Adrenal gland (tissue), 12 donors: ENCODE data around the gene MEF2C. TPM values are rescaled to one million over a fixed set of nuclear protein-coding genes. Genes with fewer than 3 reads are reported as not detected.

Experiments
- DNase-seq, 7 donors: peaks; one replicate each; pipeline ENCODE4 v3.0.0-alpha.2; 2019 to 2020
- H3K27ac ChIP-seq, 5 donors: fragments of 200-600 bp; sonication (generic) in 4 of 5; 1 replicate in 3 of 5; 2 replicates in 2 of 5; pipeline versions ENCODE4 v1.5.1 to v1.8.0; 2016 to 2020; ENCODE audit warnings: mild to moderate bottlenecking in 1 of 5
- H3K27me3 ChIP-seq: fragments of 200-600 bp; 2 replicates; pipeline ENCODE4 v1.8.0; 2021
- H3K36me3 ChIP-seq, 2 donors: fragments of 200-600 bp; replicated peaks in 1 of 2; 1 replicate in 1 of 2; 2 replicates in 1 of 2; pipeline versions ENCODE4 v1.5.1 to v1.8.0; 2018 to 2022
- H3K4me1 ChIP-seq, 2 donors: fragments of 200-600 bp; replicated peaks in 1 of 2; 1 replicate in 1 of 2; 2 replicates in 1 of 2; pipeline versions ENCODE4 v1.5.1 to v1.8.0; 2018 to 2021
- H3K4me3 ChIP-seq, 4 donors: fragments of 200-600 bp; sonication (generic) in 3 of 4; one replicate each; pipeline ENCODE4 v1.5.1; 2016 to 2018
- H3K9me3 ChIP-seq, 3 donors: fragments of 200-600 bp; sonication (generic) in 1 of 3; replicated peaks in 1 of 3; 1 replicate in 2 of 3; 2 replicates in 1 of 3; pipeline versions ENCODE4 v1.5.1 to v1.8.0; 2016 to 2021
- POLR2A ChIP-seq, 2 donors: fragments of 450-650 bp; IDR thresholded peaks; one replicate each; pipeline ENCODE4 v1.6.1; 2017; ENCODE audit warnings: antibody characterized with exemption in 2 of 2, mild to moderate bottlenecking in 2 of 2, moderate library complexity in 1 of 2
- WGBS, 4 donors: extraction: QIAGEN DNeasy Blood & Tissue Kit in 2 of 4; methylation state at CpG; one replicate each; pipeline versions ENCODE4 v1.1.5 to v1.1.7; 2013 to 2017; 5-methylcytosine and 5-hydroxymethylcytosine counted together
- intact Hi-C, 2 donors: fragments of 100-400 bp; cut with DNase I; formaldehyde crosslinking; loops; one replicate each; pipeline versions ENCODE4 v1.14.1 to v1.15.0; 2022 to 2023
- polyA plus RNA-seq, 3 donors: library from polyadenylated mRNA; stranded (reverse); fragments of 200-250 nt in 2 of 3; fragments of 350-450 nt in 1 of 3; fragmentation: Illumina TruSeq in 1 of 3; extraction: RNeasy Lipid Tissue Mini Kit (QIAGEN cat#74804) in 1 of 3; gene quantifications; one replicate each; pipeline ENCODE4 v1.2.3, GENCODE V29; 2013 to 2014
- total RNA-seq, 9 donors: library from RNA; depleted of rRNA in 4 of 9; stranded (reverse); fragments of >200 nt in 4 of 9; fragments of 120-200 nt in 1 of 9; fragmentation: NEBNext Ultra II Directional in 1 of 9; extraction: Animal tissue kit (Norgen Biotek cat#: 25700) in 1 of 9; gene quantifications; one replicate each; pipeline versions ENCODE4 v1.1.0 to v1.2.4, GENCODE V29; 2013 to 2023
- TF ChIP-seq, protein P1 (sequence below), 6 experiments: fragments of 450-650 bp in 4 of 6; fragments of 200-600 bp in 2 of 6; sonication (generic) in 1 of 6; IDR thresholded peaks; 1 replicate in 5 of 6; 2 replicates in 1 of 6; pipeline versions ENCODE4 v1.5.1 to v1.8.0; 2016 to 2021; ENCODE audit warnings: antibody characterized with exemption in 6 of 6, mild to moderate bottlenecking in 2 of 6, moderate library complexity in 1 of 6
- donor health status: healthy with polysubstance abuse.
- donor health status: Bipolar disorder and iron deficiency.
- donor health status: DM: yes; HTN: yes; CAD: no.
- donor health status: DM: no; HTN: no; CAD: no.
- donor health status: DM: no; HTN: no; CAD: no.
- donor health status: DM: yes; HTN: yes; CAD: no.

The MEF2C gene
- total and polyA plus RNA-seq, 12 donors, result 26.8 to 172 (median 69.2) TPM

DNA sequence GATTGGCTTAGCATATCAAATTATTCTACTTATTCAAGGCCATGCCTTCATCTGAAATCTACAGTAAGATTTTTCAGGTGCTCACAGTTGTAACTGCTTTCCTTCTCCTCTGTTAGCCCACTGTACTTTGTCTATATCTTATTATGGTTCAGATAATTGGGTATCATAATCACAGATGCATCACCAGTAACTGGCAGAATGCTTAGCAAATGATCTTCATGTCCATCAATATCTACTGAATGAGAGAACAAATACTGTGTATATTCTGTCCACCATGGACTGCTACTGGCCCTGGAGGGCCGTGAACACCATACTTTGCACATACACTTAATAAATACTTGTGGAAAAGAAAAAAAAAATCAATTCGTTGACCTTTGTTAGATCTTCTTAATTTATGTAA lies 96.2 kb downstream of the MEF2C start:
- intact Hi-C loops, result no loop called here
- TF ChIP-seq POLR2A (IDR thresholded peaks at IDR 0.05), result no peak
- TF ChIP-seq, protein P1, sequence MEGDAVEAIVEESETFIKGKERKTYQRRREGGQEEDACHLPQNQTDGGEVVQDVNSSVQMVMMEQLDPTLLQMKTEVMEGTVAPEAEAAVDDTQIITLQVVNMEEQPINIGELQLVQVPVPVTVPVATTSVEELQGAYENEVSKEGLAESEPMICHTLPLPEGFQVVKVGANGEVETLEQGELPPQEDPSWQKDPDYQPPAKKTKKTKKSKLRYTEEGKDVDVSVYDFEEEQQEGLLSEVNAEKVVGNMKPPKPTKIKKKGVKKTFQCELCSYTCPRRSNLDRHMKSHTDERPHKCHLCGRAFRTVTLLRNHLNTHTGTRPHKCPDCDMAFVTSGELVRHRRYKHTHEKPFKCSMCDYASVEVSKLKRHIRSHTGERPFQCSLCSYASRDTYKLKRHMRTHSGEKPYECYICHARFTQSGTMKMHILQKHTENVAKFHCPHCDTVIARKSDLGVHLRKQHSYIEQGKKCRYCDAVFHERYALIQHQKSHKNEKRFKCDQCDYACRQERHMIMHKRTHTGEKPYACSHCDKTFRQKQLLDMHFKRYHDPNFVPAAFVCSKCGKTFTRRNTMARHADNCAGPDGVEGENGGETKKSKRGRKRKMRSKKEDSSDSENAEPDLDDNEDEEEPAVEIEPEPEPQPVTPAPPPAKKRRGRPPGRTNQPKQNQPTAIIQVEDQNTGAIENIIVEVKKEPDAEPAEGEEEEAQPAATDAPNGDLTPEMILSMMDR (IDR thresholded peaks at IDR 0.05), result no peak
- DNase-seq, result no peak
- H3K36me3 ChIP-seq, result no peaks in the 10 kb centered on the region
- no peaks in the 10 kb centered on the region for H3K9me3 ChIP-seq
- H3K27ac ChIP-seq, result peak overlapping the region in 2 of 5 donors; percentile 78 to 79
- no peaks in the 10 kb centered on the region for H3K27me3 ChIP-seq
- WGBS, 4 donors, result 85 to 93% (median 87%) methylated on average over 2 of the region's 2 CpGs
- no peak overlapping the region for H3K4me3 ChIP-seq
- H3K4me1 ChIP-seq, result peaks cover 20 to 40% of the 10 kb centered on the region in 2 donors

DNA sequence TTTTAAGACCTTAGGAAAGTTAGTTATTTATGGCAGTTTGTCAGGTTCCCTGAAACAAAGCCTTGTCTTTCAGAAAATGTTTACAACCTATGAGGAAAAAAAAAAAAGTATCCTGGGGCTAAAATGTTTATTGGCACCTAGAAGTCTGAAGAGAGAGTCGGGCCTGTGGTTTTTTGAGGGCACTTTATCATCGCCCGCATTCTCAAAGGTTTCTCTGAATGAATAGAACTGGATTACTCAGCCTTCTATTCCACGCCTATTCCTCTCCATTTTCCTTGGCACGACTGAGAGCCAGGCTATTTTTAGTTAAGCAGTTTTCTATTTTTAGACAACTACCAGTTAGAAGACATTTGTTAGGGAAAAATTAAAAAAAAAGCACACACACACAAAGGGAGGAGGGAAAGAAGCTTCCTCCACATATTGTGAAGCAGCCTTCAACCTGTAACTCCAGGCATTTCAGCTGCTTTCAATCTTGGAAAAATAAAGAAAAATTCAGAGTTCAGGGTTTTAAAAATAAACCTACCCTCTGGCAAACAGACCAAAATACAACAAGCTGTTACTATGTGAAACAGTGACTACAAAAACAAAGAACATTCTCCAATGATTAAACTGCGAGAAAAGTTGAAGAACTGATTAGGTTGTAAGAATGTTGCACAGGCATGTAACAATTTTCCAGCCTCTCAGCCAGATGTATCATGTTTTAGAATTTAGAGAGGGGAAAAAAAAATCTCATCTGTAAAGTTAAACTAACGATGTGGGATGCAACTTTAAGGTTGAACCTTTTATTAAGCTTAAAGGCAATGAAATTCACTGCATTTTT lies 97.0 kb downstream of the MEF2C start:
- WGBS, 4 donors, result 4 to 11% (median 8%) methylated on average over 7 of the region's 7 CpGs
- H3K36me3 ChIP-seq, result no peaks in the 10 kb centered on the region
- H3K4me3 ChIP-seq, result peak overlapping the region in 1 of 4 donors; percentile 25
- intact Hi-C loops, result no loop called here
- H3K27ac ChIP-seq, result peak overlapping the region; percentile 33 to 79 (median 65)
- no peaks in the 10 kb centered on the region for H3K9me3 ChIP-seq
- peak; percentile 46 to 78 (median 67) for DNase-seq
- no peaks in the 10 kb centered on the region for H3K27me3 ChIP-seq
- H3K4me1 ChIP-seq, result peaks cover 20 to 40% of the 10 kb centered on the region in 2 donors
- TF ChIP-seq POLR2A (IDR thresholded peaks at IDR 0.05), result peak in 1 of 2 donors; percentile 63
- TF ChIP-seq, protein P1 (IDR thresholded peaks at IDR 0.05), result no peak

- TF ChIP-seq POLR2A (IDR thresholded peaks at IDR 0.05), result no peak
- TF ChIP-seq, protein P1 (IDR thresholded peaks at IDR 0.05), result no peak
- no peaks in the 10 kb centered on the region for H3K27me3 ChIP-seq
- H3K27ac ChIP-seq, result no peak overlapping the region
- intact Hi-C loops, result no loop called here
- no peaks in the 10 kb centered on the region for H3K9me3 ChIP-seq
- WGBS, 4 donors, result 75 to 85% (median 82%) methylated on average over 4 of the region's 4 CpGs
- H3K36me3 ChIP-seq, result no peaks in the 10 kb centered on the region
- DNase-seq, result no peak
- H3K4me1 ChIP-seq, result peaks cover 20 to 36% of the 10 kb centered on the region in 2 donors
- H3K4me3 ChIP-seq, result no peak overlapping the region
These were observed 100.4 kb downstream of the MEF2C start for GRCh38 chr5:88782571-88782970.

DNA sequence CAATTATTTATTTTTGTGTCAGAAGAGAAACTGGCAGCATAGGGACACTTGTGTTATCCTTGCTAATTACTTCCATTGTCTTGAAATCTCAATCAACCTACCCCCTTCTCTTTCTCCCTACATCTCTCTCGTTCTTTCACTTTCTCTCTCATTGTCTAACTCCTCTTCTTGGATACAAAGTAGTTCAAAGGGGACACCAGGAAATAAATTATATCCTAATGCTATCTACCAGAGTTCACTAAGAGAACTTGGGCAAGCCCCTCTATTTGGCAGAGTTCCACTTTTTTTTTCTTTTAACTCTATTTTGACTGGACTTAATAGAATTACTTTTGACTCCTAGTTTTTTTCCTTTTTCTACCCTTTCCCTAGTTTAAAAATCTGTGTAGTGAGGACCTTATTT lies 102.2 kb downstream of the MEF2C start:
- H3K4me1 ChIP-seq, result peaks cover 10 to 18% of the 10 kb centered on the region in 2 donors
- no peaks in the 10 kb centered on the region for H3K36me3 ChIP-seq
- H3K4me3 ChIP-seq, result no peak overlapping the region
- DNase-seq, result no peak
- WGBS, 4 donors, result 59 to 76% (median 73%) methylated on average over 1 of the region's 1 CpG
- TF ChIP-seq, protein P1 (IDR thresholded peaks at IDR 0.05), result no peak
- no peak for TF ChIP-seq POLR2A (IDR thresholded peaks at IDR 0.05)
- no peaks in the 10 kb centered on the region for H3K27me3 ChIP-seq
- intact Hi-C loops, result no loop called here
- H3K9me3 ChIP-seq, result no peaks in the 10 kb centered on the region
- no peak overlapping the region for H3K27ac ChIP-seq
